ENCODE measurements around the gene CTTN.
"Not testable (repeated sequence)": the region's sequence is repeated elsewhere in the genome, so short reads cannot be mapped to it uniquely, and the experiment has no call there.

CTTN gene

DNA sequence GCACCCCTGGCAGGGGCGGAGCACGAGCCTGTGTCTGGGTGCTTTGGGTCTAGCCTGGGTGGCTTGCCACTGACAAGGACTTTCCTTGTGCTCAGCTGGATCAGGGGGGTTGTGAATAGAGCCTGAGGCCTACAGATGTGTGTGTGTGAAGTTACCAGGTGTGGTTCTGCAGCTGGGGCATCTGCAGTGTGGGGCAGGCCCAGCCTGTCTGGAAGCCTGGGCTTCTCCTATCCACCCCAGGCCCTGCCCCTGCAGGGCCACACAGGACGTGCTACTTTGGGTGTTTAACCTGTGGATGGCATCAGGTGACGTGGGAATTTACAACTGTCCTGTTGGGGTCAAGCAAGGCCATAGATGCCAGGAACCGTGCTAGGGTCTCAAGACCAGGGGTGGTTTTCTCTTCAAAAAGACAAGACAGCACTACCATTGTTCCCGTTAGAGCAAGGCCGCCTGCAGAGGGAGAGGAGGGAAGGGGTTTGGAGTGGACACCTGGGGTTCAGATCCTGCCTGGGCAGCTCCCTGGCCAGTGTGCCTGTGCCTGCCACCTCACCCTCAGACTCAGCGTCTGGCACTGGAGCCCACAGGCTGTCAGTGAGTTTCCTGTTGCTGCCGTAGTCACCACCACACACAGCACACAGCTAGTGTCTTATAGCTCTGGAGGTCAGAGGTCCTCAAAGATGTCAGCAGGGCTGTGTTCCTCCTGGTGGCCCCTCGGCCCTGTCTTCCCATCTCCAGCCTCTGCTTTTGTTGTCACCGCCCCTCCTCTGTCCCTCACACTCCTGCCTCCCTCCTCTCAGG is 31.6 kb downstream of the CTTN start:
- no peak for DNase-seq

DNA sequence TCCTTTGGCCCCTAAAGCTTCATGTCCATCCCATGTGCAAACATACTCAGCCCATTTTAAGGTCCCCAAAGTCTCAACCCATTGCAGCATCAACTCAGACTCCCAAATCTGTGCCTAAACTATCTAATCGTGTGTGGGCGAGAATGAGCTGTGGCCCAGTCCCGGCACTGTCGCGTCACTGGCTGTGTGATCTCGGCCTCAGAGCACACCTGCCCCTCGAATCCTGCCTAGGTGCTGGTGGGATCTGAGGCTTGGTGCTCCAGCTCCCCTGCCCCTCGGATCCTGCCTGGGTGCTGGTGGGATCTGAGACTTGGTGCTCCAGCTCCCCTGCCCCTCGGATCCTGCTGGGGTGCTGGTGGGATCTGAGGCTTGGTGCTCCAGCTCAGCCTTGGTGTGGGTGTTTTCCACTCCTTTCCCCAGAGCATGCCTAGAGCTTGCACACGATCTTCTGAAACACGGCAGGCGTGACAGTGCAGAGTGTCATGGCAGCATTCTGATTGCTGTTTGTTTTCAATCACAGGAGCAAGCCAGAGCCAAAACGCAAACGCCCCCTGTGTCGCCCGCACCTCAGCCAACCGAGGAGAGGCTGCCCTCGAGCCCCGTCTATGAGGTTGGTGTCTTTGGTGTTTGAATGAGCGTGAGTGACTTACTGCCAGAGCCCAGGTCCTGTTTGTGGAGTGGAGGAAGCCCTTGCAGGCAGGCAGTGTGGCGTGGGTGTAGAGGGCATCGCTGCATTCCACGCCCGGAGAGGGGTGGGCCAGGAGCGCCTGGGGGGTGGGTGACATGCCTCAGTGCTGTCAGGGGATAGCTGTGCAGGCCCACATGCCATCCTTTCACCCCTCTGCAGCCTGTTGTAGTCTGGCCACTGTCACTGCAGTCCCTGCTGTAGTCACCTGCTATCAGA is 32.6 kb downstream of the CTTN start:
- DNase-seq: no peak

DNA sequence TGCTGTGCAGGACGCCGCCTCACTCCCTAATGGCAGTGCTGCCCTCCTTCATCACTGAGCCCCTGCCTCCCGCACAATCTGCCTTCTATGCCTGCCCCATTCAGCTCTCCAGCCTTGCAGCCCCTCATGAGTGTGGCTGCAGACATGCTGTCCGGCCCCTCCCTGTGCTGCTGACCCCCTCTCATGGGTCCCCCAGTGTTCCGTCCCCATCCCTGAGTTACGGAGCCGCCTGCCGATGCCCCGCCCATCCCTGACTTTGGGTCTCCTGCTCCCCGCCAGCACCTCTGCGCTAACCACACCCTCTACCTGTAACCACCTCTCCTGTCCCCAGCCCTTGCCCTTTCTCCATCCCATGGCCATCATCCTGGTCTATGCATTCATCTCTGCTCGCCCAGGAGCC is 33.3 kb downstream of the CTTN start:
- no peak for DNase-seq

DNA sequence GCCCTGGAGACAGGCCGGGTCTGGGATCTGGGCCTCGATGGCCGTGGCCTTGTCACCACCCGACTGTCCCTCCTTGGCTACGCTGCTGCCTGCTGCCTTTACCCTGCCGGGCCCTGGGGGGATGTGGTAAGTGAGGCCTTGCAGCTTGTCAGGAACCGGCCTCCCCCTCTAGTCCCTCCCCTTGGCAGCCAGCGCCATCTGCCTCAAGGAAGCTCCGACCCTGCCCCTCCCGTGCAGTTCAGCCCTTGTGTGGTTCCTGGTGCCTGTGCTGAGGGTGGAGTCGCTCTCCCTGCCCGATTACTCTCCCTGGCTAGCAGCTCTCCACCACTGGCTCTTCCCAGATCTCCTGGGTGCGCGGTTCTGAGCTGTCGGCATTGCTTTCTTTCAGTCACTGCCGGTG is 33.7 kb downstream of the CTTN start:
- no peak for DNase-seq

- DNase-seq: no peak
Measured at GRCh38 chr11:70432580-70432979, 34.3 kb downstream of the CTTN start.

GRCh38 chr11:70433038-70433437 is 34.7 kb downstream of the CTTN start:
- no peak for DNase-seq

- no peak for DNase-seq
Measured at GRCh38 chr11:70433526-70433925, 35.2 kb downstream of the CTTN start.

DNA sequence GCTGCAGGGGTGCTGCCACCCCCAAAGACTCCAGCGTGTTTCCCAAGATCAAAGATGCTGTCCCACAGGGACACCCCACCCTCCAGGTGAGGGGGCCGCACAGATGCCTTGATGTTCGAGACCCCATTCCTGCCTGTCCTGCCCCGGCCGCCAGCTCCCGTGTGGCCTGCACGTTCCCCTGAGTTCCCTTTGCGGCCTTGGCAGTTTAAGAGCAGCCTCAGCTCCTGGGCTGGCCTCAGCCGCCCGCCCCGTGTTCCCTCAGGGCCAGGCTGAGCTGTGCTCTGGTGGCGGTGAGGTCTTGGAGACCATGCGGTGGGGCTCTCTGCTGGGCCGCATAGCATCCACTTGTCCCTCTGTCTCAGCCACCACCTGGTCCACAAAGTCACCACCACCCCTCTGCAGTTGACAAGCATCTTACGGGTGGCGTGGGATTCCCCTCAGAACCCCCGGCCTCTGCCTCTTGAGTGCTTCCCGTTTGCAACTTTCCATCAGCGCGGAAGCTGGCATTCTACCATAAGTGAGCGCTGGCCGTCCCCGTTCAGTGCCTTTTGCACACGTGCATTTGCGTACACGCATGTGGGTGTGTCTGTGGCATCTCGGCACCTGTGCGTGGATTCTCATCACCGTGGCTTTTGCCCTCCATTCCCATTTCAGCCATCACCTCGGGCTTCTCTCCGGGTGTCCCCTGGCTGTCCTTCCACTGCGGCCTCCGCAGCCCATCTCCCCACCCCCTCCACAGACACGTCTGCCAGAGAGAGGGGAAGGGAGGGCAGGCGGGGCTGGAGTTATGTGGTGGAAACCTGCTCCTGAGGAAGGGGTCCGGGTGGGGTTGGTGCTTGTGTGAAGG is 35.9 kb downstream of the CTTN start:
- DNase-seq: no peak

- no peak for DNase-seq
Measured at GRCh38 chr11:70434813-70435278, 36.5 kb downstream of the CTTN start.

- DNase-seq: no peak
Measured at GRCh38 chr11:70435361-70435760, 37.0 kb downstream of the CTTN start.

- DNase-seq: no peak
Measured at GRCh38 chr11:70435765-70436500, 37.6 kb downstream of the CTTN start.

- DNase-seq: no peak
Measured at GRCh38 chr11:70436501-70436860, 38.2 kb downstream of the CTTN start.

GRCh38 chr11:70437111-70437784 is 38.9 kb downstream of the CTTN start:
- no peak for DNase-seq

DNA sequence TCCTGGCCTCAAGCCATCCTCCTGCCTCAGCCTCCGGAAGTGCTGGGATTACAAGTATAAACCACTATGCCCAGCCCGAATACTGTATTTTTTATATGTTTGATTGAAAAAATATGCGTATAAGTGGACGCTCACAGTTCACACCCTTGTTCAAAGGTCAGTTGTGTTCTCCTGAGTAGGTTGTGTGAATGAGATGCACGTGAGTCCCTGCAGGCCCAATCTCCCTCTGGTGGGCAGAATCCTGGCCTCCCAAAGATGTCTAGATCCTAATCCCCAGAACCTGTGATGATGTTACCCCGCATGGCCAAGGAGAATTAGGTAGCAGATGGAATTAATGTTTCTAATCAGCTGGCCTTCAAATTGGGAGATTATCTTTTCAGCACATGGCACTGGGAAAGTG is 41.9 kb downstream of the CTTN start:
- DNase-seq: no peak

GRCh38 chr11:70443773-70444030 is 45.4 kb downstream of the CTTN start:
- no peak for DNase-seq

DNA sequence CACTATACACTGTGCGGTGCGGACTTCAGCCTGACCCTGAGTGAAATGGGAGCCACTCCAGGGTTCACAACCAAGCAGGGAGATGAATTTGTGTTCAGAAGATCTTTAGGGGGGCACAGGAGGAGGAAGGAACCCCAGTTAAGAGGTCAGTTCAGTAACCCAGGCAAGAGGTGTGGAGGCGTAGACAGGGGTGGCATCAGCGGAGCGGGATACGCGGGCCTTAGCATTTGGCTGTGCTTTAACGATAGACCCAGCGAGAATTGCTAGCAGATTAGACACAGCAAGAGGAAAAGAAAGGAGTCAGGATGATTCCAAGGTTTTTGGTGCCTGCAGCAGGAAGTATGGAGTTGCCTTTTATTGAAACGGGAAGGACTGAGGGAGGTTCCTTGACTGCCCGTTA is 46.8 kb downstream of the CTTN start:
- no peak for DNase-seq

DNA sequence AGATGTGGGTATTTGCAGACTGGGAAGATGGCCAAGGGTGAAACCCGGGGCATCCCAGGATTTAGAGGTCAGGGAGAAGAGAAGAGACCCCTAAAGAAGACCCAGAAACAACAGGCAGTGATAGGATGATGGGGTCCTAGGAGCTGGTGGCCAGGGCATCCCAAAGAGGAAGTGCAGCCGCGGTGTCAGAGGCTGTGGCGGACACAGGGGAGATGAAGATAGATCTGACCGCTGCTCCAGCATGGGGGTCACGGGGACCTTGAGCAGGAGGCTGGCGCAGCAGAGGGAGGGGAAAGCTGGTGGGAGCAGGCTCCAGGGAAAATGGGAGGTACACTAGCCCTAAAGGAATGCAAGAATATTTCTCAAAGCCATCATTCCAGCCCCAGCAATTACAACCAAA is 47.3 kb downstream of the CTTN start:
- no peak for DNase-seq

DNA sequence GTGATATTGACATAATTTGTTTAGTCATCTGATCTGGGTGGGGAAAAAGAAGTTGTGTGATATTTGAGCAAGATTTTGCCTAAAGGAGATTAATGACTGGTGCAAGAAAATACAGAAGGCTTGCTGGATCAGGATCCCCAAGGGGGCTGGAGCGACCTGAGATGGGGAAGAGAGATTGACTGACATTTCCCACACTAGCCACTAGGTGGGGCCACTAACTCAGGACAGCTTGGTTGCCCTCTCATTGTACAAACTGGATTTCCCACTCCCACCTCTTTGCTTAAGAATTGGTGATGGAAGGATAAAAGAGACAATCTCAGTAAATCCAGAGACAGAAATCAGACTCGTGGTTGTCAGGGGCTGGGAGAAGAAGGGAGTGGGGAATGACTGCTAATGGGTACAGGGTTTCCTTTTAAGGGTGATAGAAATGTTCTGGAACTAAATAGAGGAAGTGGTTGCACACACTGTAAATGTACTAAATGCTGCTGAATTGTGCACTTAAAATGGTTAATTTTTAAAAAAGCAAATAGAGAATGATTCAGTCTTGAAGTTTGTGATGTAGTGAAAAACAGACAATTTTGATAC is 50.7 kb downstream of the CTTN start:
- no peak for DNase-seq

DNA sequence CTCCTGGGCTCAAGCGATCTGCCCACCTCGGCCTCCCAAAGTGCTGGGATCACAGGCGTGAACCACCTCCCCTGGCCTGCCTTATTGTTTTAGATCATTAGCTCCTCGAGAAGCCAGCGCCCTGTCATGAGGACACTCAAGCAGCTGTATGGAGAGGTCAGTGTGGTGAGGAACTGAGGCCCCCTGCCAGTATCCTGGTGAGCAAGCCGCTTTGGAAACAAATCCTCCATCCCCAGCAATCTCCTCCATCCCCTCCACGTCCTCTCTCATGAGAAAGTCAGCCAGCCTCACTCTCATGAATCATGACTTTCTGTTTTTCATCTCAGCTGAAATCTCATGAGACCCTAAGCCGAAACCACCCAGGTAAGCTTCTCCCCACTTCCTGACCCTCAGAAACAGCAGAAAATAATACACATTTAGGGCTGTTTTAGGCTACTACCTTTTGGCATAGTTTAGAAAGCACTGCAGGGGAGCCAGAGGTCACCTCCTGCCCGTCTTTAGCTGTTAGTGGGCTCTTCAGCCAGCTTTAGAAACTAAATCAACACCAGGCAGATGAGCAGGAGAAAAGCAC is 56.0 kb downstream of the CTTN start:
- no peak for DNase-seq

DNA sequence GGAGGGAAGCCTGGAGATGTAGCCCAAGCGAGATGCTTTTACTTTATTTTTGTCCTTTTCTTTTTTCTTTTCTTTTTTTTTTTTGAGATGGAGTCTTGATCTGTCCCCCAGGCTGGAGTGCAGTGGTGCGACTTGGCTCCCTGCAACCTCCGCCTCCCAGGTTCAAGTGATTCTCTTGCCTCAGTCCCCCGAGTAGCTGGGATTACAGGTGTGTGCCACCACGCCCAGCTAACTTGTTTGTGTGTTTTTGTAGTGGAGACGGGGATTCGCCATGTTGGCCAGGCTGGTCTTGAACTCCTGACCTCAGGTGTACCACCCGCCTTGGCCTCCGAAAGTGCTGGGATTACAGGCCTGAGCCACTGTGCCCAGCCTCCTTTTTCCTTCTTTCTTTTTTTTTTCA is 56.5 kb downstream of the CTTN start:
- not testable (repeated sequence) for DNase-seq

- DNase-seq: no peak
Measured at GRCh38 chr11:70455354-70455753, 57.0 kb downstream of the CTTN start.
